GM12801 (cell line): ENCODE data around the gene KCNAB2.

Source experiments
- CTCF ChIP-seq: IDR thresholded peaks from one replicate; pipeline ENCODE4 v1.5.1; 2011; ENCODE audit warnings: control low read depth; ENCODE audit not compliant: insufficient read length; ENCODE audit errors: extremely low read depth

The KCNAB2 gene

GRCh38 chr1:6082430-6082971 is 36.8 kb downstream of the KCNAB2 start:
- TF ChIP-seq CTCF: no peak

- TF ChIP-seq CTCF: no peak
Measured at GRCh38 chr1:6083385-6083784, 37.7 kb downstream of the KCNAB2 start.

GRCh38 chr1:6083801-6084446 is 38.2 kb downstream of the KCNAB2 start:
- no peak for TF ChIP-seq CTCF

GRCh38 chr1:6084781-6085495 is 39.2 kb downstream of the KCNAB2 start:
- TF ChIP-seq CTCF: no peak

- no peak for TF ChIP-seq CTCF
Measured at GRCh38 chr1:6085666-6086065, 40.0 kb downstream of the KCNAB2 start.

GRCh38 chr1:6086358-6086757 is 40.7 kb downstream of the KCNAB2 start:
- TF ChIP-seq CTCF: no peak

- no peak for TF ChIP-seq CTCF
Measured at GRCh38 chr1:6086762-6087376, 41.2 kb downstream of the KCNAB2 start.
